Neural cell (in vitro differentiated cells): ENCODE measurements around the gene TTLL12. TPM values are rescaled to one million over a fixed set of nuclear protein-coding genes. Genes with fewer than 3 reads are reported as not detected.

Experiments used
- H2AFZ ChIP-seq: fragments of 200-600, 300-800 bp; sonication (generic), shearing (Covaris generic); 2 replicates; pipeline ENCODE4 v1.6.0; 2014; ENCODE audit warnings: low read depth, mild to moderate bottlenecking, antibody characterized with exemption, low read length, moderate library complexity
- H3F3A ChIP-seq: fragments of 200-600 bp; shearing (Covaris generic); 2 replicates; pipeline ENCODE4 v1.6.1; 2016; ENCODE audit warnings: mild to moderate bottlenecking, moderate library complexity, mixed read lengths, antibody characterized with exemption, low read length; ENCODE audit not compliant: insufficient read depth, poor library complexity, severe bottlenecking
- H3K27ac ChIP-seq: fragments of 200-600, 300-800 bp; sonication (generic), shearing (Covaris generic); 2 replicates; pipeline ENCODE4 v1.5.1; 2014; ENCODE audit warnings: mild to moderate bottlenecking, low read length, moderate library complexity
- H3K27me3 ChIP-seq: fragments of 300-800, 200-600 bp; sonication (generic), shearing (Covaris generic); 2 replicates; pipeline ENCODE4 v1.6.0; 2014; ENCODE audit warnings: mild to moderate bottlenecking, low read depth, low read length, moderate library complexity; ENCODE audit not compliant: insufficient read depth
- H3K36me3 ChIP-seq: fragments of 300-800, 200-600 bp; sonication (generic), shearing (Covaris generic); 2 replicates; pipeline ENCODE4 v1.5.1; 2014; ENCODE audit warnings: mild to moderate bottlenecking, antibody characterized with exemption, low read length, moderate library complexity; ENCODE audit not compliant: insufficient read depth
- H3K4me2 ChIP-seq: fragments of 300-800, 200-600 bp; sonication (generic), shearing (Covaris generic); 2 replicates; pipeline ENCODE4 v1.6.0; 2014; ENCODE audit warnings: mild to moderate bottlenecking, low read length
- H3K4me3 ChIP-seq: fragments of 300-800, 200-600 bp; sonication (generic), shearing (Covaris generic); 2 replicates; pipeline ENCODE4 v1.5.1; 2014; ENCODE audit warnings: mild to moderate bottlenecking, low read length, moderate library complexity
- H3K79me2 ChIP-seq: fragments of 200-600 bp; shearing (Covaris generic); replicated peaks from 2 replicates; pipeline ENCODE4 v1.6.0; 2014; ENCODE audit warnings: mild to moderate bottlenecking, low read length, moderate library complexity; ENCODE audit not compliant: insufficient read depth
- H3K9ac ChIP-seq: fragments of 300-800, 200-600 bp; sonication (generic), shearing (Covaris generic); 2 replicates; pipeline ENCODE4 v1.6.1; 2016; ENCODE audit warnings: mild to moderate bottlenecking, low read length, mixed read lengths
- H3K9me2 ChIP-seq: fragments of 200-600 bp; shearing (Covaris generic); 2 replicates; pipeline ENCODE4 v1.6.1; 2016; ENCODE audit warnings: mild to moderate bottlenecking, low read length, mixed read lengths; ENCODE audit not compliant: insufficient read depth
- H3K9me3 ChIP-seq: fragments of 200-600, 300-800 bp; sonication (generic), shearing (Covaris generic); 2 replicates; pipeline ENCODE4 v1.6.1; 2016; ENCODE audit warnings: mild to moderate bottlenecking, mixed run types, low read length, moderate library complexity, mixed read lengths
- H4K20me1 ChIP-seq: fragments of 200-600 bp; shearing (Covaris generic); 2 replicates; pipeline ENCODE4 v1.6.1; 2016; ENCODE audit warnings: mild to moderate bottlenecking, mixed run types; ENCODE audit not compliant: insufficient read depth
- EP300 ChIP-seq: fragments of 450-650 bp; conservative IDR thresholded peaks from 2 replicates; pipeline ENCODE4 v1.6.1; 2014; ENCODE audit warnings: antibody characterized with exemption, mild to moderate bottlenecking, moderate library complexity; ENCODE audit not compliant: poor library complexity, severe bottlenecking
- EZH2 ChIP-seq: fragments of 200-600, 300-800 bp; shearing (Covaris generic), sonication (generic); IDR thresholded peaks from 2 replicates; pipeline ENCODE4 v1.6.1; 2014; ENCODE audit warnings: antibody characterized with exemption, low read length, borderline replicate concordance, mild to moderate bottlenecking; ENCODE audit not compliant: insufficient read depth, poor library complexity, severe bottlenecking
- MXI1 ChIP-seq: fragments of 450-650 bp; conservative IDR thresholded peaks from 2 replicates; pipeline ENCODE4 v1.6.1; 2014; ENCODE audit warnings: antibody characterized with exemption, mild to moderate bottlenecking; ENCODE audit not compliant: poor library complexity, severe bottlenecking
- POLR2AphosphoS5 ChIP-seq: IDR thresholded peaks from 2 replicates; pipeline ENCODE4 v1.6.1; 2012
- RAD21 ChIP-seq: fragments of 450-650 bp; conservative IDR thresholded peaks from 2 replicates; pipeline ENCODE4 v1.6.1; 2014; ENCODE audit warnings: antibody characterized with exemption, mild to moderate bottlenecking, moderate library complexity
- REST ChIP-seq: IDR thresholded peaks from 2 replicates; pipeline ENCODE4 v1.6.1; 2012; ENCODE audit warnings: borderline replicate concordance
- SMC3 ChIP-seq: fragments of 450-650 bp; conservative IDR thresholded peaks from 2 replicates; pipeline ENCODE4 v1.6.1; 2014; ENCODE audit warnings: antibody characterized with exemption, mild to moderate bottlenecking, moderate library complexity; ENCODE audit not compliant: poor library complexity
- TAF1 ChIP-seq: IDR thresholded peaks from 2 replicates; pipeline ENCODE4 v1.6.1; 2012; ENCODE audit warnings: low read depth
- polyA plus RNA-seq: library from polyadenylated mRNA; depleted of rRNA; stranded (reverse); fragments of >200 nt; gene quantifications from 2 replicates; pipeline ENCODE4 v1.2.3, GENCODE V29; 2014
- TF ChIP-seq, protein P1 (sequence below): fragments of 450-650 bp; IDR thresholded peaks from 2 replicates; pipeline ENCODE4 v1.5.1; 2014; ENCODE audit warnings: antibody characterized with exemption, mild to moderate bottlenecking, moderate library complexity; ENCODE audit not compliant: poor library complexity, severe bottlenecking

Gene TTLL12
- polyA plus RNA-seq, 1 donor from 2014 or later: 22.2 TPM

DNA sequence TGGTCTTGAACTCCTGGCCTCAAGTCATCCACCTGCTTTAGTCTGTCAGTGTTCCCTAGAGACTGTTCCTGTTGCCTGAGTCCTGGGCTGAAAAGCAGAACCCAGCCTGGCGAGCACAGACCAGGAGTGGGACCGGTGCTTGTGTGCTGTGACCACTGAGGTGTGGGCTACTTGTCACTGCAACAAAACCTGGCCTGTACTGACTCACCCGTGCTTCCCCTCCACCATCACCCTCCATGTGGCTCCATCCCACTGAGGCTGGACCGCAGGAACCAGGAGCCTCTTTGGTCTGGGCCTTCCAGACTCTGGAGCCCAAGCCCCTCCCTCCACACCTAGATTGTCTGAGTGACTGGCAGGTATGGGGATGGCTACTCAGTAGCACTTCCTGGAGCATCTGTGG is 52.4 kb downstream of the TTLL12 start:
- no peaks in the 10 kb centered on the region for H3K27me3 ChIP-seq
- H3K4me2 ChIP-seq: no peak overlapping the region
- no peak overlapping the region for H2AFZ ChIP-seq
- H3K9me3 ChIP-seq: no peaks in the 10 kb centered on the region
- H3K27ac ChIP-seq: no peak overlapping the region
- H3K9me2 ChIP-seq: no peaks in the 10 kb centered on the region
- no peaks in the 10 kb centered on the region for H3K79me2 ChIP-seq
- no peaks in the 10 kb centered on the region for H3F3A ChIP-seq
- no peak overlapping the region for H3K4me3 ChIP-seq
- no peaks in the 10 kb centered on the region for H3K36me3 ChIP-seq
- no peaks in the 10 kb centered on the region for H4K20me1 ChIP-seq
- H3K9ac ChIP-seq: no peak overlapping the region
- TF ChIP-seq TAF1 (no peak), SMC3 (no peak), REST (no peak), EZH2 (no peak)

DNA sequence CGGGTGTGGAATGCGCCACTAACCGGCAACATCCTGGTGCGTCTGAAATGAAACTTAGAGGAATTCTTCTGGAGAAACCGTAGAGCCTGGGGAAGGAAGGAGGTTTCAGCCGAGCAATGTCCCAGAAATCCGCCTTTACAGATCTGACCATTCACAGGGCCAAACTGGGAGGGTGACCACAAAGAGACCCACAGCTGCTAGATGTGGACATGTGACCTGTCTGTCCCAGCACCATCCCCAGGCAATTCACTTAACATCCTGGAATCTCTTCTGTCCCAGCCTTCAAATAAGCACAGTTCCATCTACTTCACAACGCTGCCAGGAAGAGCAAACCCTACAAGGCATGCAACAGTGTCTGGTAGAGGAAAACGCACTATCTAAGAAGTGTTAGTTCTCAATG is 53.5 kb downstream of the TTLL12 start:
- no peaks in the 10 kb centered on the region for H3F3A ChIP-seq
- no peak overlapping the region for H2AFZ ChIP-seq
- H3K9ac ChIP-seq: no peak overlapping the region
- H3K36me3 ChIP-seq: no peaks in the 10 kb centered on the region
- H3K9me3 ChIP-seq: no peaks in the 10 kb centered on the region
- no peaks in the 10 kb centered on the region for H3K79me2 ChIP-seq
- H3K27me3 ChIP-seq: no peaks in the 10 kb centered on the region
- no peak for TF ChIP-seq EP300
- TF ChIP-seq TAF1: no peak
- no peak for TF ChIP-seq EZH2
- TF ChIP-seq REST: no peak
- TF ChIP-seq POLR2AphosphoS5: no peak
- no peak for TF ChIP-seq MXI1
- no peak for TF ChIP-seq RAD21
- TF ChIP-seq, protein P1, sequence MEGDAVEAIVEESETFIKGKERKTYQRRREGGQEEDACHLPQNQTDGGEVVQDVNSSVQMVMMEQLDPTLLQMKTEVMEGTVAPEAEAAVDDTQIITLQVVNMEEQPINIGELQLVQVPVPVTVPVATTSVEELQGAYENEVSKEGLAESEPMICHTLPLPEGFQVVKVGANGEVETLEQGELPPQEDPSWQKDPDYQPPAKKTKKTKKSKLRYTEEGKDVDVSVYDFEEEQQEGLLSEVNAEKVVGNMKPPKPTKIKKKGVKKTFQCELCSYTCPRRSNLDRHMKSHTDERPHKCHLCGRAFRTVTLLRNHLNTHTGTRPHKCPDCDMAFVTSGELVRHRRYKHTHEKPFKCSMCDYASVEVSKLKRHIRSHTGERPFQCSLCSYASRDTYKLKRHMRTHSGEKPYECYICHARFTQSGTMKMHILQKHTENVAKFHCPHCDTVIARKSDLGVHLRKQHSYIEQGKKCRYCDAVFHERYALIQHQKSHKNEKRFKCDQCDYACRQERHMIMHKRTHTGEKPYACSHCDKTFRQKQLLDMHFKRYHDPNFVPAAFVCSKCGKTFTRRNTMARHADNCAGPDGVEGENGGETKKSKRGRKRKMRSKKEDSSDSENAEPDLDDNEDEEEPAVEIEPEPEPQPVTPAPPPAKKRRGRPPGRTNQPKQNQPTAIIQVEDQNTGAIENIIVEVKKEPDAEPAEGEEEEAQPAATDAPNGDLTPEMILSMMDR: no peak
- TF ChIP-seq SMC3: no peak
- H3K9me2 ChIP-seq: no peaks in the 10 kb centered on the region
- no peak overlapping the region for H3K4me3 ChIP-seq
- no peak overlapping the region for H3K27ac ChIP-seq
- no peak overlapping the region for H3K4me2 ChIP-seq
- no peaks in the 10 kb centered on the region for H4K20me1 ChIP-seq
